MM.1S (cell line): ENCODE measurements around the gene RASGEF1B.

Experiments used
- DNase-seq: peaks from one replicate; pipeline ENCODE4 v3.0.0-alpha.2; 2015
- H2AFZ ChIP-seq: fragments of 300-600 bp; sonication (generic); 2 replicates; pipeline ENCODE4 v1.6.0; 2016; ENCODE audit warnings: antibody characterized with exemption, low read length
- H3F3A ChIP-seq: fragments of 300-600 bp; sonication (generic); 2 replicates; pipeline ENCODE4 v1.6.1; 2016; ENCODE audit warnings: mild to moderate bottlenecking, antibody characterized with exemption, low read length, moderate library complexity, mixed read lengths; ENCODE audit not compliant: insufficient read depth
- H3K27ac ChIP-seq: fragments of 300-600 bp; sonication (generic); 2 replicates; pipeline ENCODE4 v1.5.1; 2016; ENCODE audit warnings: mild to moderate bottlenecking, low read length
- H3K27me3 ChIP-seq: fragments of 300-600 bp; sonication (generic); replicated peaks from 2 replicates; pipeline ENCODE4 v1.6.0; 2016; ENCODE audit warnings: low read length; ENCODE audit not compliant: insufficient read depth
- H3K36me3 ChIP-seq: fragments of 300-600 bp; sonication (generic); replicated peaks from 2 replicates; pipeline ENCODE4 v1.6.1; 2016; ENCODE audit warnings: mild to moderate bottlenecking, low read length, mixed read lengths; ENCODE audit not compliant: insufficient read depth
- H3K4me1 ChIP-seq: fragments of 300-600 bp; sonication (generic); 2 replicates; pipeline ENCODE4 v1.6.1; 2016; ENCODE audit warnings: low read length, mixed read lengths
- H3K4me2 ChIP-seq: fragments of 300-600 bp; sonication (generic); 2 replicates; pipeline ENCODE4 v1.6.0; 2016; ENCODE audit warnings: low read depth, low read length
- H3K4me3 ChIP-seq: fragments of 300-600 bp; sonication (generic); 2 replicates; pipeline ENCODE4 v1.5.1; 2016; ENCODE audit warnings: low read length, mixed read lengths
- H3K79me2 ChIP-seq: fragments of 300-600 bp; sonication (generic); 2 replicates; pipeline ENCODE4 v1.6.1; 2016; ENCODE audit warnings: mixed run types, low read length, mixed read lengths
- H3K9ac ChIP-seq: fragments of 300-600 bp; sonication (generic); 2 replicates; pipeline ENCODE4 v1.6.1; 2016; ENCODE audit warnings: low read length, mixed read lengths
- H3K9me2 ChIP-seq: fragments of 300-600 bp; sonication (generic); replicated peaks from 2 replicates; pipeline ENCODE4 v1.6.1; 2016; ENCODE audit warnings: mild to moderate bottlenecking, low read length, mixed read lengths; ENCODE audit not compliant: insufficient read depth
- H3K9me3 ChIP-seq: fragments of 300-600 bp; sonication (generic); replicated peaks from 2 replicates; pipeline ENCODE4 v1.6.1; 2016; ENCODE audit warnings: mild to moderate bottlenecking, low read length, mixed read lengths; ENCODE audit not compliant: insufficient read depth
- H4K20me1 ChIP-seq: fragments of 300-600 bp; sonication (generic); 2 replicates; pipeline ENCODE4 v1.6.1; 2016; ENCODE audit warnings: mild to moderate bottlenecking, low read length, moderate library complexity, mixed read lengths; ENCODE audit not compliant: insufficient read depth
- CTCF ChIP-seq: fragments of 300-600 bp; sonication (generic); IDR thresholded peaks from 2 replicates; pipeline ENCODE4 v1.5.1; 2016; ENCODE audit warnings: antibody characterized with exemption, low read length, mixed read lengths
- EZH2 ChIP-seq: fragments of 300-600 bp; sonication (generic); optimal IDR thresholded peaks from 2 replicates; pipeline ENCODE3; 2017; ENCODE audit warnings: low read depth, mild to moderate bottlenecking, antibody characterized with exemption, low read length, mixed read lengths
- EZH2phosphoT487 ChIP-seq: fragments of 300-600 bp; sonication (generic); IDR thresholded peaks from 2 replicates; pipeline ENCODE4 v1.6.1; 2018; ENCODE audit warnings: antibody characterized with exemption, low read length

RASGEF1B gene

GRCh38 chr4:81466841-81467671 lies 4.7 kb downstream of the RASGEF1B start:
- DNase-seq = peak; percentile 85
- Histone ChIP-seq H3K27ac (no peak overlapping the region), H4K20me1 (peaks cover 15% of the 10 kb centered on the region), H3K36me3 (no peaks in the 10 kb centered on the region), H3K4me1 (0 out of 2 replicates have a peak, but pooled peaks cover 11% of the 10 kb centered on the region), H3K4me3 (no peak overlapping the region), H3K4me2 (no peak overlapping the region), H3K9me3 (no peaks in the 10 kb centered on the region), H3K9ac (no peak overlapping the region), H3F3A (peaks cover 18% of the 10 kb centered on the region), H2AFZ (no peak overlapping the region), H3K27me3 (no peaks in the 10 kb centered on the region), H3K9me2 (no peaks in the 10 kb centered on the region), H3K79me2 (peaks cover 96% of the 10 kb centered on the region)
- peak; percentile 95 for TF ChIP-seq CTCF
- no peak for TF ChIP-seq EZH2

GRCh38 chr4:81465406-81466340 lies 6.0 kb downstream of the RASGEF1B start:
- no peaks in the 10 kb centered on the region for H3K36me3 ChIP-seq
- no peak overlapping the region for H3K4me3 ChIP-seq
- no peak overlapping the region for H3K27ac ChIP-seq
- peaks cover 27% of the 10 kb centered on the region for H4K20me1 ChIP-seq
- no peaks in the 10 kb centered on the region for H3K9me3 ChIP-seq
- H3K4me2 ChIP-seq = no peak overlapping the region
- peaks cover 8% of the 10 kb centered on the region; the same call in 1 of the 2 replicates for H3F3A ChIP-seq
- no peak for DNase-seq
- no peak overlapping the region for H2AFZ ChIP-seq
- no peaks in the 10 kb centered on the region for H3K9me2 ChIP-seq
- H3K79me2 ChIP-seq = peaks cover 100% of the 10 kb centered on the region
- H3K9ac ChIP-seq = no peak overlapping the region
- TF ChIP-seq EZH2 (no peak), CTCF (no peak), EZH2phosphoT487 (no peak)
- 0 out of 2 replicates have a peak, but pooled peaks cover 11% of the 10 kb centered on the region for H3K4me1 ChIP-seq
- H3K27me3 ChIP-seq = no peaks in the 10 kb centered on the region

GRCh38 chr4:81460834-81461233 lies 10.9 kb downstream of the RASGEF1B start:
- Histone ChIP-seq H3K27me3 (no peaks in the 10 kb centered on the region), H3K9ac (no peak overlapping the region), H3K4me2 (no peak overlapping the region), H3K9me3 (no peaks in the 10 kb centered on the region), H3K27ac (no peak overlapping the region), H3K4me3 (no peak overlapping the region), H3K36me3 (peaks cover 17% of the 10 kb centered on the region; the same call in 1 of the 2 replicates), H3K79me2 (peaks cover 88% of the 10 kb centered on the region), H3K4me1 (peaks cover 21% of the 10 kb centered on the region), H3K9me2 (no peaks in the 10 kb centered on the region), H4K20me1 (peaks cover 45% of the 10 kb centered on the region), H3F3A (no peaks in the 10 kb centered on the region), H2AFZ (no peak overlapping the region)
- DNase-seq = no peak
- TF ChIP-seq EZH2phosphoT487 (no peak), CTCF (no peak), EZH2 (no peak)
